SK-MEL-5 (cell line): ENCODE results near the gene RNF149. TPM values are rescaled to one million over a fixed set of nuclear protein-coding genes. Genes with fewer than 3 reads are reported as not detected.
"Not testable (repeated sequence)": the region's sequence is repeated elsewhere in the genome, so short reads cannot be mapped to it uniquely, and the experiment has no call there.

Experiments
- DNase-seq: peaks from one replicate; pipeline ENCODE4 v3.0.0-alpha.2; 2016; ENCODE audit warnings: low read depth, low spot score
- in situ Hi-C: cut with HindIII; loops from 2 replicates; pipeline ENCODE4 v1.10.0; 2016; ENCODE audit warnings: low sequenced_read_pairs, high pct_unique_total_duplicates, low pct_unique_long_range_greater_than_20kb
- total RNA-seq: library from RNA; depleted of rRNA; stranded (reverse); fragments of >200 nt; shearing (Covaris generic); gene quantifications from 2 replicates; pipeline ENCODE4 v1.2.3, GENCODE V29; 2014

RNF149 gene
- total RNA-seq, 1 experiment from 2014 or later = 36.2 TPM

GRCh38 chr2:101339266-101339880 lies 30.9 kb upstream of the RNF149 start:
- DNase-seq = no peak
- in situ Hi-C loops = no loop called here

- in situ Hi-C loops = no loop called here
- DNase-seq = no peak
Measured at GRCh38 chr2:101337877-101338276, 29.4 kb upstream of the RNF149 start.

GRCh38 chr2:101332885-101333766 lies 24.6 kb upstream of the RNF149 start:
- DNase-seq = no peak
- in situ Hi-C loops = no loop called here

- DNase-seq = no peak
- in situ Hi-C loops = no loop called here
Measured at GRCh38 chr2:101331202-101331601, 22.7 kb upstream of the RNF149 start.

GRCh38 chr2:101330253-101330933 lies 21.9 kb upstream of the RNF149 start:
- DNase-seq = peak; percentile 65
- in situ Hi-C loops = no loop called here

- in situ Hi-C loops = no loop called here
- DNase-seq = no peak
Measured at GRCh38 chr2:101329026-101329425, 20.5 kb upstream of the RNF149 start.

GRCh38 chr2:101328474-101329007 lies 20.0 kb upstream of the RNF149 start:
- no peak for DNase-seq
- in situ Hi-C loops = no loop called here

GRCh38 chr2:101327863-101328394 lies 19.4 kb upstream of the RNF149 start:
- in situ Hi-C loops = no loop called here
- no peak for DNase-seq

GRCh38 chr2:101325425-101325824 lies 16.9 kb upstream of the RNF149 start:
- DNase-seq = no peak
- in situ Hi-C loops = no loop called here

GRCh38 chr2:101316568-101316967 lies 8.1 kb upstream of the RNF149 start:
- DNase-seq, in situ Hi-C loops: not testable (repeated sequence)

- in situ Hi-C loops = no loop called here
- no peak for DNase-seq
Measured at GRCh38 chr2:101311696-101312017, 3.2 kb upstream of the RNF149 start.

- in situ Hi-C loops = no loop called here
- DNase-seq = no peak
Measured at GRCh38 chr2:101310834-101311695, 2.6 kb upstream of the RNF149 start.

GRCh38 chr2:101310090-101310833 lies 1.8 kb upstream of the RNF149 start:
- no peak for DNase-seq

GRCh38 chr2:101307950-101308431 lies 510 bp downstream of the RNF149 start:
- in situ Hi-C loops = no loop called here
- no peak for DNase-seq

More at GRCh38 chr2:101310090-101310833, 1.8 kb upstream of the RNF149 start:
- in situ Hi-C loops = no loop called here

GRCh38 chr2:101307503-101307902 lies 998 bp downstream of the RNF149 start:
- no peak for DNase-seq
- in situ Hi-C loops = no loop called here

GRCh38 chr2:101306410-101306809 lies 2.1 kb downstream of the RNF149 start:
- in situ Hi-C loops = no loop called here
- DNase-seq = no peak
